Activated CD8-positive, alpha-beta memory T cell treated with anti-CD3 and anti-CD28 coated beads, Interleukin-2, amount 50 U/mL, for 4 hours (primary cell): ENCODE results near the gene DNAH8.

Source experiments
- DNase-seq: peaks from one replicate; pipeline ENCODE4 v3.0.0-alpha.2; 2020

DNAH8 gene

GRCh38 chr6:38799529-38800184 lies 84.5 kb downstream of the DNAH8 start:
- no peak for DNase-seq

- no peak for DNase-seq
These were observed 86.2 kb downstream of the DNAH8 start for GRCh38 chr6:38801305-38801704.

DNA sequence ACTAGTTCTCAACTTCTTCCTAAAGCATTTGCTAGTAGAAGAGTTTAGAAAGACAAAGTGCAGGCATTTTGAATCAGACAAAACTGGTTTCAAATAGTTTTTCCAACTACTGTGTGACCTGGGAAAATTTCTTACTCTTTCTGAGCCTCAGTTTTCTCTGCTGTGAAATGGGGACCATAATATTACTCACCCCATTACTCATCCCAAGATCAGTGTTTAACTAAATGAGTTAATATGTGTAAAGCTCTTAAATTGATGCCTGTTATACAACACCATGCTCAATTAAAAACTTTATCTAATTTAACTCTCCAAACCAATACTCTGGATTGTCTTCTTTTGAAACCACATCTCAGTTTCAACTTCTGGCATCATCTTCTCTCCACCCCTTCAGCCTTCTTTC lies 87.4 kb downstream of the DNAH8 start:
- no peak for DNase-seq

DNA sequence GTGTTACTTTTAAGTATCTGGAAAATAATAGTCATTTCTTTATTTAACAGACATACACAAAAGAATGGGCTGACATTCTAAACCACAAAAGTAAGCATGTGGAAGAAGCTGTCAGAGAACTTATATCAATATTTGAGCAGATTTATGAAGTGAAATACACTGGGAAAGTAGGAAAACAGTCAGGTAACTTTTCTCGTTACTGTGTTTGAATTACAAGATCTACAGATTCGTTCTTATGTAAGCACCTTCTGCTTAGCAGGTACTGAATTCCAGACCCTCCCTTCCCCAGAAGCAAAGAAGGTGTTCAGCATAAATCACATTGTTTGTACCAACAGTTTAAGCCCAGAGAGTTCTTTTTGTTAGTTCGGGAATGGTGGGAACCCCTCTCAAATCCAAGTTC lies 88.0 kb downstream of the DNAH8 start:
- DNase-seq = no peak

- no peak for DNase-seq
These were observed 89.2 kb downstream of the DNAH8 start for GRCh38 chr6:38804358-38804757.

DNA sequence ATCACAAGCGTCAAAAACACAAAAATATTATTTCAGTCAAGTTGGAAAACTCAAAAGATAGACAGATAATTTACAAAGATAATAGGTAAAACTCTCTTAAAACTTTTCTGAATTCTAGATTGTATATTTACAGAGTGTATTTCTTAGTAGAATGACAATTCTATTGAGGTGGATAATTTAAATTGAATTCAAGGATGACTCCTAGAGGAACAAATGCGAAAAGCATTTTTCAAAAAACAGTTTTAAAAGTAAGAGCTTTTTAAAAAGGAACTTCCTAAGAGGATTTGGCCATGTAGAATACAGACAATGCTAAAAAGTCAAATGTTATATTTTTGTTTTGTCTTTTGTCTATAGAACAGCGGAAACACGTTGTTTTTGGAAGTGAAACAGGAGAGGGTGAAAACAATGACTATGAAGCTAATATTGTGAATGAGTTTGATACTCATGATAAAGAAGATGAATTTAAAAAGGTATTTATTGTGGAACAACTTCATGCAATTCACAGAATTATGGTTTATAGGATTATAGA lies 90.1 kb downstream of the DNAH8 start:
- DNase-seq = no peak

DNA sequence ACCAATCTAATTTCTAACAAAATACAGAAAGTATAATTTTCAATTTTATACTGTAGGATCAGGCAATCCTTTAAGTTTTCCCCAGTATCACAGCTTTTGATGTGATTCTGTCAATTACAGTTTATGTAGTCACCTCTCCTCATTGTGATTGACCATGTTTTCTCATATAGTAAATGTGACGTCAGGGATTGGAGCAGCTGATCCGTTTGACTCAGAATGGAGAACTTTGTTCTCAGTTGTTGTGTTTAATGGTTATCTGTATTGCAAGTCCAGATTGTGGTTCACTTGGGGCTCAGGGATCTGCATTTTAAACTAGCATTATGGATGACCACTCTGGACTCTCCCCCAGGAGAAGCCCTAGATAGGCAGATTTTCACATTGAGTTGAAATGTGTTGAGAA lies 90.6 kb downstream of the DNAH8 start:
- no peak for DNase-seq

- DNase-seq = no peak
These were observed 91.2 kb downstream of the DNAH8 start for GRCh38 chr6:38806271-38806670.

- no peak for DNase-seq
These were observed 91.7 kb downstream of the DNAH8 start for GRCh38 chr6:38806833-38807232.

- DNase-seq = no peak
These were observed 92.9 kb downstream of the DNAH8 start for GRCh38 chr6:38808039-38808438.

DNA sequence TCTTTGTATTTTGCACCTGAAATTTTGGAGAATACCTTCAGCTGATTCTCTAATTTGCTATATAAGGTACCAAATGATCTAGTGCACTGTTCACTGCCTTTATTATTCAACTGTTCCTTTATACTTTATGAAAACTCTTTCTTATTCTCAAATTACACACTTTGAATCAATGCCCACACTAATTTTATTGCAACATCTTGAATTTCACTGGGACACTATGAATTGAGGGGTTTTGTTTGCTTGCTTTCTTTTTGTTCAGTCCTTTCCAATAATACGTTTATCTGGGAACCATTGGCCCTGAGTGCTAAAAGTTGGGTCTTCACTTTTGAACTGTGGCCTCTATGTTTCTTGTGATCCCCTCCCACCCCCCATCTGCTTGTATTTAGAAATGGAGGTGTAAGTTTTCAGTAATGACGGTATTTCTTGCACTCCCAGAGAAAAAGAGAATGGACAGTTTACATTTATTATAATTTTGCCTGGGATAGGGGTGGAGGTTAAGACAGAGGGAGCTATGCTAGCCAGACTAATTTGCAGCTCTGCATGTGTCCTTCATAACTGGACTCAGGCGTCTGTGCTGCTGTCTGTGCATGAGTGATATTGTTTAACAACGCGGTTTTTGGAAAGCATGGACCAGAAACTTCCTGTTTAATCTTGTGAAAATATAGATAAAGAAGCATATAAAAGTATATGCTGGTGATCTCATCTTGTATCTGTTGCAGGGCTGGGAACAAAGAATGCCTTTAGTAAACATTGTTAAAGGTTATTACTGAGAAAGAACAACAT lies 98.1 kb downstream of the DNAH8 start:
- DNase-seq = no peak

GRCh38 chr6:38814761-38815160 lies 99.7 kb downstream of the DNAH8 start:
- no peak for DNase-seq

DNA sequence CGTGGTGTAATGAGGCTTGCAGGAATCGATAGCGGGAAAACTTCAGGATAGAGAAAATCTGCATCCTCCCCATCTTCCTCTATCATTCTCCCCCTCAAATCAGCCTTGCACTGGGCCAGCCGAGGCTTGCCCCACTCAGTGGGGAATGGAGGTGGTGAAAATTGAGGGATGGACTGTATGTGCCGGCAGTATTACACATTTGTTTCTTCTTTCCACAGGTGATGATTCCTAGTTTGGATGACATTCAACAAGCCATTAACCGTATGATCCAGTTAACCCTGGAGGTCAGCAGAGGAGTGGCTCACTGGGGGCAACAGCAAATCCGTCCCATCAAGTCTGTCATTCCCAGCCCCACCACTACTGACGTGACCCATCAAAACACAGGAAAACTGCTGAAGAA lies 100.1 kb downstream of the DNAH8 start:
- DNase-seq = no peak

GRCh38 chr6:38818691-38819090 lies 103.6 kb downstream of the DNAH8 start:
- no peak for DNase-seq

- DNase-seq = no peak
These were observed 107.9 kb downstream of the DNAH8 start for GRCh38 chr6:38822963-38823362.

DNA sequence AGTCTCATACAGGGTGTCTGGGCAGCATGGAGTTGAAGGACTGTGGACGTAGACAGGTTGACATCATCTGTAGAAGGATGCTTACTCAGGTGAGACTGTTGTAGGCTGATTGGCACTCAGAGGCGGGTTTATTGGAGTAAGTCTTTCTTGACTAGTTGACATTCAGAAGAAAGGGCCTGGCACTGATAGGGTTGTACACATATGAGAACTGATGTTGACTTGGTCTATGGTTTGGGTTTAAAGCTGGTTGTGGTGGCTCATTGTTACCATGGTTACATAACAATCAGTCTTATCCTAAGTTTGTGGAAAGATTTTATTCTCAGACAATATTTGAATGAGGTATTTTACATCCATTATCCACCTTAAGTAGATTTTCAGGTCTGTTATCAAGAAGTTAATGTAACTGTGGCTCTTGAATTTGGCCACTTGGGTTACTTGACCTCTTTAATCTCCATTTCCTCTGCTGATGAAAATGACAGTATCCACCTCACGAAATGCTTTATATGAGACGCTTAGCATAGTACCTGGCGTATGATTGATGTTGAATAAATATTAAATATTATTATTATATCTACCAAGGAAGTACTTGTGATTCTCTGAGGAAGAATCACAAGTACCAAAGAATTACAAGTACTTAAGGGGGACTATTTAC lies 109.3 kb downstream of the DNAH8 start:
- DNase-seq = no peak

- DNase-seq = no peak
These were observed 111.9 kb downstream of the DNAH8 start for GRCh38 chr6:38827024-38827423.

- DNase-seq = no peak
These were observed 116.8 kb downstream of the DNAH8 start for GRCh38 chr6:38831865-38832264.

- no peak for DNase-seq
These were observed 118.2 kb downstream of the DNAH8 start for GRCh38 chr6:38833320-38833719.

DNA sequence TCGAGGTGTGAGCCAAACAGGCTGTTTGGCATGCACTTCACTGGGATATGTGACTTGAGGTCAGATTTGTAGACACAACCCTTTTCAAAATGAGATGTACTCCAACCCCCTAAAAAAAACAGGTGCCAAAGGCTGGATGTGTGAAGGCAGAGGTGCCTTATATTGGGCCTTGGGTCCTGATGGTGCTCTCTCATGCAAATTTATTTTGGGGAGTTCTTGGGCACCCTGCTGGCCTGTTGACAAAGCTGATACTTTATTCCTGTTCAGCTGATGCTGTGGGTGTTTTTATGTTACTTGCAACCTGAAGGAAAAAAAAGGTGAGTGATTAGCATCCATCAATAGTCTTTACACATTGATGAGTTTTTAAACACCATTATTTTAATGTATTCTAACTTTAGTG lies 121.5 kb downstream of the DNAH8 start:
- DNase-seq = no peak

DNA sequence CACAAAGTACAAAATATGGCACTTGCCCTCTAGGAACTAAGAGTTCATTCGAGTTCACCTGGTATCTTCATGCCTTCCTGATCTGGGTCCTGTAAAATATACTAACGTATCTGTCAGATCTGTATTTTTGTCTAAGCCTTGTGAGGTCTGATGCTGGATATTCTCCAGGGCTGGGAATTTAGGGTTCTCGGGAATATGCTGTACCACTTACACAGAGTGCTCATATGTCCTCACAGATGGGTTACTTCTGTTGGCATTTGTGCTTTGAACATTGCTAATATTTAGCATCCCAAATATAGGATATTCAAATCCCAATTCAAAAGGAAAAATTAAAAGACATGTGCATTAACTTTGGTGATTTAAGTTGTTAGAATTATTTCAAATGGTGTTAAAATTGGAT lies 122.0 kb downstream of the DNAH8 start:
- DNase-seq = no peak

DNA sequence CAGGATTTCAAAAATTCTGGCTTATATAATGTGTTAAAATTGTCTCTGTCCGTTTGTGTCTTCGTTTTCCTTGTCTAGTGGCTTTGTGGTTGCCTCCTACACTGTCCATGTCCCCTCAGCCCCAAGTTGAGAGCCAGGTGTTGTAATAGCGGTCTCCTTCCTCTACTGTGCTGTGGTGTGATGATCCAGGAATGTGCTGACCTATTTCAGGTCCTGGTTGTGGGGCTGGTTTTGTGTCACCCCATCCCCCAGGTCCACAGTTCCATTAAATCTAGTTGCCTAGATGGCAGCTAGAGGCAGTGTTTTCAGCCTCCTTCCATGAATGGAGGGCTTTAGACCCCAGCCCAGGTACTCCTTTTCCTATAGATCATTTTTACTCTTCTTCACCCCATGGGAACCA lies 128.7 kb downstream of the DNAH8 start:
- no peak for DNase-seq

DNA sequence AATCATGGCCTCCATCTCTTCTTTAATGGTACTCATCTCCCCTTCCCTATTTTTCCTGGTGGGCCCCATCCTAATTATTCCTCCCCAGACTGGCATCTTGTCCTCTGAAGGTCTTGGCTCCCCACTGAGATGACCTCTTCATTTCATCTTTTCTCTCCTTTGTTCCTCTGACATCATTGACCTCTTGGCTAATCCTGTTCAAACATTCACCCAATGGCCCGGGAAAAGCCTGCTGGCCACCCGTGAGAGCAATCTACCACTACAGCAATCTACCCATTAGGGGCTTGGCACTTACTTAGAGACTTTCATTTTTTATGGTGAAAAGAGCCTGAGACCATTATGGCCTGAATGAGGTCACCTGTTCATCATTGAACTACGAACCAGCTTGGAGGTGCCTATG lies 130.8 kb downstream of the DNAH8 start:
- no peak for DNase-seq

DNA sequence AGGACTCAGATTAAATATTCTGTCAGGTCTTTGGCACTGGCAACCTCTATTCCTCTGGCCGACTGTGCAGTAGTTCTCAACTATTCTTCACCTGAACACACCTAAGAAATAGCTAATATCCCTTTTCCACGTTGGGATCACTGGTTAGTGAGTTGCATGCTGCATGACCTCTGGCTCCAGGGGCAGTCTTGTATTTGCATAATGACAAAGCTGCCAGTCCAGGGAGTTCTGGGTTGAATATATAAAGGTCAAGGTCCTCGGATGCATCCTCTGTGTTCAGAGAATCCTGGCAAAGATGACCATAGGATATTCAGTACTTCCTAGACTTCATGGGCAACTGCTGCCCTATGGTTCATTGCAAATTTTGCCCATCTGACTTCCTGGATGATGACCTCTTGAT lies 131.2 kb downstream of the DNAH8 start:
- DNase-seq = no peak
